PC-3 (cell line): ENCODE results near the gene PHF1. TPM values are rescaled to one million over a fixed set of nuclear protein-coding genes. Genes with fewer than 3 reads are reported as not detected.

ENCODE experiments used
- ATAC-seq: fragments of 200-7000 bp; cut with Tn5 transposase; 2 replicates; pipeline ENCODE4 v1.9.1; 2020; ENCODE audit warnings: mild to moderate bottlenecking, moderate library complexity
- BruUV-seq: library from RNA; stranded (reverse); fragments of 400-500 nt; replicated peaks from 2 replicates; lab custom pipeline; 2021; lab: Mats Ljungman, UMichigan
- CTCF ChIA-PET: fragments of 300-600 bp; sonication (Branson Sonifier 250); formaldehyde crosslinking; loops from one replicate; lab custom pipeline; 2022; ENCODE audit warnings: antibody characterized with exemption; lab: Charles Lee
- POLR2A ChIA-PET: fragments of 300-600 bp; sonication (Branson Sonifier 250); formaldehyde crosslinking; loops from one replicate; lab custom pipeline; 2022; ENCODE audit warnings: antibody characterized with exemption; ENCODE audit not compliant: unreplicated experiment; lab: Charles Lee
- DNase-seq: peaks from one replicate; pipeline ENCODE4 v3.0.0-alpha.2; 2015
- H2AFZ ChIP-seq: fragments of 300-600 bp; sonication (generic); 2 replicates; pipeline ENCODE4 v1.6.0; 2016; ENCODE audit warnings: antibody characterized with exemption, low read length
- H3F3A ChIP-seq: fragments of 300-600 bp; sonication (generic); one replicate; pipeline ENCODE4 v1.6.0; 2017; ENCODE audit warnings: antibody characterized with exemption, low read length, control low read depth, mild to moderate bottlenecking; ENCODE audit not compliant: unreplicated experiment
- H3K27ac ChIP-seq: fragments of 300-600 bp; sonication (generic); 2 replicates; pipeline ENCODE4 v1.5.1; 2016; ENCODE audit warnings: mild to moderate bottlenecking, low read length
- H3K27me3 ChIP-seq: fragments of 300-600 bp; sonication (generic); 2 replicates; pipeline ENCODE4 v1.6.1; 2016; ENCODE audit warnings: low read length, mixed read lengths
- H3K36me3 ChIP-seq: fragments of 300-600 bp; sonication (generic); 2 replicates; pipeline ENCODE4 v1.6.1; 2016; ENCODE audit warnings: low read depth, mixed run types, low read length, mixed read lengths
- H3K4me1 ChIP-seq: fragments of 300-600 bp; sonication (generic); 2 replicates; pipeline ENCODE4 v1.5.1; 2016; ENCODE audit warnings: low read length; ENCODE audit not compliant: insufficient read depth
- H3K4me2 ChIP-seq: fragments of 300-600 bp; sonication (generic); 2 replicates; pipeline ENCODE4 v1.6.0; 2016; ENCODE audit warnings: low read length
- H3K4me3 ChIP-seq: fragments of 300-600 bp; sonication (generic); 2 replicates; pipeline ENCODE4 v1.5.1; 2016; ENCODE audit warnings: mild to moderate bottlenecking, low read length, mixed read lengths
- H3K79me2 ChIP-seq: fragments of 300-600 bp; sonication (generic); 2 replicates; pipeline ENCODE4 v1.6.1; 2017; ENCODE audit warnings: low read length, mixed read lengths
- H3K9ac ChIP-seq: fragments of 300-600 bp; sonication (generic); 2 replicates; pipeline ENCODE4 v1.6.0; 2016; ENCODE audit warnings: mild to moderate bottlenecking, low read length
- H3K9me2 ChIP-seq: fragments of 300-600 bp; sonication (generic); replicated peaks from 2 replicates; pipeline ENCODE4 v1.6.1; 2016; ENCODE audit warnings: mixed run types, low read length, mixed read lengths
- H3K9me3 ChIP-seq: fragments of 300-600 bp; sonication (generic); 2 replicates; pipeline ENCODE4 v1.6.1; 2016; ENCODE audit warnings: low read length, mixed read lengths
- H4K20me1 ChIP-seq: fragments of 300-600 bp; sonication (generic); 2 replicates; pipeline ENCODE4 v1.6.1; 2016; ENCODE audit warnings: low read length, mixed read lengths
- EZH2 ChIP-seq: fragments of 300-600 bp; sonication (generic); IDR thresholded peaks from one replicate; pipeline ENCODE4 v1.6.1; 2017; ENCODE audit warnings: antibody characterized with exemption, mild to moderate bottlenecking, low read length; ENCODE audit not compliant: unreplicated experiment
- EZH2phosphoT487 ChIP-seq: fragments of 300-600 bp; sonication (generic); IDR thresholded peaks from 2 replicates; pipeline ENCODE4 v1.6.1; 2018; ENCODE audit warnings: mild to moderate bottlenecking, antibody characterized with exemption, low read length, borderline replicate concordance
- intact Hi-C: fragments of 100-400 bp; cut with micrococcal nuclease; formaldehyde crosslinking; loops from 2 replicates; pipeline ENCODE4 v1.9.0; 2023
- total RNA-seq: library from RNA; depleted of rRNA; stranded (reverse); fragments of >200 nt; gene quantifications from 2 replicates; pipeline ENCODE4 v1.2.3, GENCODE V29; 2014
- TF ChIP-seq, protein P1 (sequence below): fragments of 300-600 bp; sonication (generic); conservative IDR thresholded peaks from 2 replicates; pipeline ENCODE4 v1.5.1; 2017; ENCODE audit warnings: antibody characterized with exemption, low read depth, mild to moderate bottlenecking, low read length

The PHF1 gene
- total RNA-seq, 1 experiment from 2014 or later = 36.6 TPM

DNA sequence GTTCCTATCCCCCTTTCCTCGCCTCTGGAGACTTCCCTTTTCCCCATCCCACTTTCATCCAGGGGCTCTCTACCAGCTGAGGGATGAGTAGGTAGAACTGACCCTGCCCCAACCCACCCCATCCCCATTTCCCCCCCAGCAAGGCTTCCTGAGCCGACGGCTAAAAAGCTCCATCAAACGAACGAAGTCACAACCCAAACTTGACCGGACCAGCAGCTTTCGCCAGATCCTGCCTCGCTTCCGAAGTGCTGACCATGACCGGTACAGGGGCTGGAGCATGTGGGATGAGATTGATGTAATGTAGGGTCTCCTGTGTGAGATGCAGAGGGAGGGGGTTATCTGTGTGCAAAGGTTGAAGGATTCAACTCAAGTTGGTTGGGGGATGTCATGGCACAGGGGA is 21.7 kb downstream of the PHF1 start:
- CTCF ChIA-PET = no interaction called here
- DNase-seq = no peak
- Histone ChIP-seq H3K9me2 (no peaks in the 10 kb centered on the region), H3K79me2 (no peaks in the 10 kb centered on the region), H3K27me3 (no peaks in the 10 kb centered on the region), H3F3A (no peaks in the 10 kb centered on the region), H4K20me1 (no peaks in the 10 kb centered on the region), H3K4me2 (no peak overlapping the region), H3K9ac (no peak overlapping the region), H3K4me3 (no peak overlapping the region), H3K9me3 (no peaks in the 10 kb centered on the region), H3K4me1 (peaks cover 9% of the 10 kb centered on the region; the same call in 1 of the 2 replicates), H3K36me3 (no peaks in the 10 kb centered on the region), H2AFZ (no peak overlapping the region), H3K27ac (no peak overlapping the region)
- no peak for ATAC-seq
- POLR2A ChIA-PET = no interaction called here
- intact Hi-C loops = no loop called here
- no TSS peak for BruUV-seq
- TF ChIP-seq EZH2phosphoT487 (no peak), EZH2 (no peak)
- TF ChIP-seq, protein P1, sequence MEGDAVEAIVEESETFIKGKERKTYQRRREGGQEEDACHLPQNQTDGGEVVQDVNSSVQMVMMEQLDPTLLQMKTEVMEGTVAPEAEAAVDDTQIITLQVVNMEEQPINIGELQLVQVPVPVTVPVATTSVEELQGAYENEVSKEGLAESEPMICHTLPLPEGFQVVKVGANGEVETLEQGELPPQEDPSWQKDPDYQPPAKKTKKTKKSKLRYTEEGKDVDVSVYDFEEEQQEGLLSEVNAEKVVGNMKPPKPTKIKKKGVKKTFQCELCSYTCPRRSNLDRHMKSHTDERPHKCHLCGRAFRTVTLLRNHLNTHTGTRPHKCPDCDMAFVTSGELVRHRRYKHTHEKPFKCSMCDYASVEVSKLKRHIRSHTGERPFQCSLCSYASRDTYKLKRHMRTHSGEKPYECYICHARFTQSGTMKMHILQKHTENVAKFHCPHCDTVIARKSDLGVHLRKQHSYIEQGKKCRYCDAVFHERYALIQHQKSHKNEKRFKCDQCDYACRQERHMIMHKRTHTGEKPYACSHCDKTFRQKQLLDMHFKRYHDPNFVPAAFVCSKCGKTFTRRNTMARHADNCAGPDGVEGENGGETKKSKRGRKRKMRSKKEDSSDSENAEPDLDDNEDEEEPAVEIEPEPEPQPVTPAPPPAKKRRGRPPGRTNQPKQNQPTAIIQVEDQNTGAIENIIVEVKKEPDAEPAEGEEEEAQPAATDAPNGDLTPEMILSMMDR = no peak

DNA sequence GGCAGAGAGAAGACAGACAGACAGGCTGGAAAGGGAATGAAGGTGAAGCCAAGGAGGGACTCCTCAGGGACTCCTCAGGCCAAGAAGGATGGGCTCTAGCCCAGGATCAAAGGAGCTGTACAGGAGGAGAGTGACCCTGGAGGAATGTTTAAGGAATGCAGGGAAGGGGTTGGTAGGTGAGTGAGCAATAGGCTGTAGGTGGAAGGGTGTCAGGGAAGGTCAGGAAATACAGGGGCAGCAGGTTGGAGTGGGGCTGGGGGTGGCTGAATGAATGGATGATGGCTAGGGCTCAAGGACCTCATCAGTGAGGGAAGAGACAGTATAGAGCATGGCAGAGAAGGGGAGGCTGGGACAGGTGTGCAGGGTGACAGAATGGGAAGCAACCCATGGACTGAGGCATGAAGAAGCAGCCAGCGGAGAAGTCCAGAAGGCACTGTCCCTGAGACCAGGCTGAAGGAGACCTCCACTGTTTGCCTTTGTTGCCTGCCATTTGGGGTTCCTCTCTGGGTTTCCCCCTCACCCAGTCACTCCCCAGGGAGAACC is 22.3 kb downstream of the PHF1 start:
- H3K9ac ChIP-seq = no peak overlapping the region
- intact Hi-C loops = no loop called here

More for the DNA sequence above, 22.3 kb downstream of the PHF1 start:
- no peaks in the 10 kb centered on the region for H3K79me2 ChIP-seq
- H3K27me3 ChIP-seq = no peaks in the 10 kb centered on the region
- BruUV-seq = no TSS peak
- H4K20me1 ChIP-seq = no peaks in the 10 kb centered on the region
- no peaks in the 10 kb centered on the region for H3K9me2 ChIP-seq
- H3F3A ChIP-seq = no peaks in the 10 kb centered on the region
- peaks cover 8% of the 10 kb centered on the region; the same call in 1 of the 2 replicates for H3K4me1 ChIP-seq
- no peak for DNase-seq
- no peak overlapping the region for H3K27ac ChIP-seq
- H3K36me3 ChIP-seq = no peaks in the 10 kb centered on the region
- no peak overlapping the region for H2AFZ ChIP-seq
- CTCF ChIA-PET = no interaction called here
- TF ChIP-seq, protein P1 = no peak
- no peak for TF ChIP-seq EZH2
- TF ChIP-seq EZH2phosphoT487 = no peak
- POLR2A ChIA-PET = interaction anchor here (0.6 kb wide), 1 partner anchor 69 kb away, joined by 14 read pairs; no protein-coding TSS in a partner anchor
- no peak overlapping the region for H3K4me3 ChIP-seq
- H3K9me3 ChIP-seq = no peaks in the 10 kb centered on the region
- ATAC-seq = no peak
- H3K4me2 ChIP-seq = no peak overlapping the region
